Stimulated activated naive B cell treated with anti-CD40 and anti-IgM and Interleukin-4, amounts not matched to agents 10 μg/mL and 1 μg/mL and 100 μg/mL, for 72 hours (primary cell): ENCODE data around the gene ETS1.

Source experiments
- ATAC-seq, 2 donors: fragments of 150-1000 bp; cut with Tn5 transposase; replicated peaks; 2 replicates each; pipeline ENCODE4 v1.10.0; 2021; ENCODE audit warnings: moderate library complexity in 1 of 2
- DNase-seq: peaks from one replicate; pipeline ENCODE4 v3.0.0; 2021
- H3K27ac Mint-ChIP-seq: one replicate; pipeline ENCODE4 v1.8.0; 2022; ENCODE audit warnings: mild to moderate bottlenecking, mixed read lengths
- H3K27me3 Mint-ChIP-seq, 2 donors: one replicate each; pipeline ENCODE4 v1.8.0; 2022; ENCODE audit warnings: mixed read lengths in 2 of 2
- H3K36me3 Mint-ChIP-seq, 2 donors: one replicate each; pipeline ENCODE4 v1.8.0; 2022; ENCODE audit warnings: mixed read lengths in 2 of 2, mild to moderate bottlenecking in 1 of 2
- H3K4me1 Mint-ChIP-seq, 2 donors: one replicate each; pipeline ENCODE4 v1.8.0; 2022; ENCODE audit warnings: mixed read lengths in 2 of 2, mild to moderate bottlenecking in 1 of 2
- H3K4me3 Mint-ChIP-seq, 2 donors: one replicate each; pipeline ENCODE4 v1.8.0; 2022; ENCODE audit warnings: mild to moderate bottlenecking in 2 of 2, mixed read lengths in 2 of 2, moderate library complexity in 1 of 2
- H3K9me3 Mint-ChIP-seq, 2 donors: one replicate each; pipeline ENCODE4 v1.8.0; 2022; ENCODE audit warnings: mixed read lengths in 2 of 2, mild to moderate bottlenecking in 1 of 2

The ETS1 gene

DNA sequence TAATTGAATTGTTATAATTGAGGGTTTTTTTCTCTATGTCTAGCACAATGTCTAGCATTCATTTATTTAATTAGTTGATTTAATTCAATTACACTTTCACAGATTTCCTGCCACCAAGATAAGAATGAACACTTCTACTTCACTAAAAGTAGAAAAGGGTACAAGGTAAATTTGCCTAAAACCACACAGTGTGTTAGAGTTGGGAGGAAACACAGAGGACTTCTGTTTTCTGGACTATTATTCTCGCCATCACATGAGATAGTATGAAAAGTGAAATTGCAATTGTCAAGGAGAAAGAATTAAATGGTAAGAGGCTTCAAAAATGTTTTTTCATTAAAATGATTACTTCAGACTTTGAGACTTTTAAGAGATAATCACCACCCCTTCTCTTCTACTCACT lies 109.5 kb downstream of the ETS1 start:
- Mint-ChIP-seq H3K4me3 (peak overlapping the region in 1 of 2 donors; percentile 9), H3K27ac (peak overlapping the region; percentile 86), H3K9me3 (peaks cover 0 to 1% of the 10 kb centered on the region in 2 donors), H3K36me3 (peaks cover 69 to 84% of the 10 kb centered on the region in 2 donors), H3K27me3 (no peaks in the 10 kb centered on the region), H3K4me1 (peaks cover 76 to 95% of the 10 kb centered on the region in 2 donors)
- ATAC-seq (peak in 1 of 2 donors; percentile 36), DNase-seq (no peak)

DNA sequence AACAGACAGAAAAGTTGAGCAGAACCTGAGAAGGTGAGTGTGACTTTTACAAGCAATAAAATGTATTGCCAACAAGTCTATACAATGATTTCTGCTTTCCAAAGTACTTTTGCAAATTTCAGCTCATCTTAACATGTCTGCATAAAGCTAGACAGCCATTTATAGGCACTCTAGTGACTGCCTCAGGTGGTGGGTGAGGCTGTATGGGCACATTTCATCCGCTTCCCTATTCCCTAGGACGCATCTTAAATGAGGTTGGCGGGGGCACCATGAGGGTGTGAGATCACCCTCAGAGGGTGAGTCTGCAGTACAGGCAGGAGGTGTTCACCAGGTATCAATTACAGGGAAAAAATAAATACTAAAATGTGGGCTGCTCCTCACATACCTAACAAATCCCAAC lies 110.1 kb downstream of the ETS1 start:
- H3K36me3 Mint-ChIP-seq: peaks cover 70 to 86% of the 10 kb centered on the region in 2 donors
- peaks cover 0 to 1% of the 10 kb centered on the region in 2 donors for H3K9me3 Mint-ChIP-seq
- no peak for ATAC-seq
- no peaks in the 10 kb centered on the region for H3K27me3 Mint-ChIP-seq
- H3K27ac Mint-ChIP-seq: peak overlapping the region; percentile 82
- H3K4me1 Mint-ChIP-seq: peaks cover 77 to 95% of the 10 kb centered on the region in 2 donors
- no peak overlapping the region for H3K4me3 Mint-ChIP-seq
- no peak for DNase-seq

DNA sequence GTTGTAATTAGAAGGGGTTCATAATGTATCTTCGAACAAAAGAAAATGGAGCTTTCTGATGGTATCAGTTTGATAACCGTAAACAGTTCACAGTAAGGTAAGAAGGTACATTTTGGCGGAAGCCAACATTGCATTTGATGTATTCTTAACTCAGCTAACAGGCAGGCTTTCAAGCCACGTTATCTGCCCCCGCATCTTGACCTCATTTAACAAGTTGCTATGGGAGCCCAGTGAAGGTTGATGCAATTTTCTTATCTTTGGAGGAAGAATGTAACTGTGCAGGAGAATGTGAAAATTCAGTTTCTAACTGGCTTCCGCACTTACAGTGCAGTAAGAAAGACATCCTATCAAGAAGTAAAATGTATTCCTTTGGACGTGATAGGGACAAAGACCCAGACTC lies 110.6 kb downstream of the ETS1 start:
- DNase-seq (no peak), ATAC-seq (no peak)
- H3K9me3 Mint-ChIP-seq: peaks cover 0 to 1% of the 10 kb centered on the region in 2 donors
- H3K27ac Mint-ChIP-seq: no peak overlapping the region
- no peak overlapping the region for H3K4me3 Mint-ChIP-seq
- peaks cover 68 to 81% of the 10 kb centered on the region in 2 donors for H3K36me3 Mint-ChIP-seq
- H3K4me1 Mint-ChIP-seq: peaks cover 78 to 95% of the 10 kb centered on the region in 2 donors
- no peaks in the 10 kb centered on the region for H3K27me3 Mint-ChIP-seq

DNA sequence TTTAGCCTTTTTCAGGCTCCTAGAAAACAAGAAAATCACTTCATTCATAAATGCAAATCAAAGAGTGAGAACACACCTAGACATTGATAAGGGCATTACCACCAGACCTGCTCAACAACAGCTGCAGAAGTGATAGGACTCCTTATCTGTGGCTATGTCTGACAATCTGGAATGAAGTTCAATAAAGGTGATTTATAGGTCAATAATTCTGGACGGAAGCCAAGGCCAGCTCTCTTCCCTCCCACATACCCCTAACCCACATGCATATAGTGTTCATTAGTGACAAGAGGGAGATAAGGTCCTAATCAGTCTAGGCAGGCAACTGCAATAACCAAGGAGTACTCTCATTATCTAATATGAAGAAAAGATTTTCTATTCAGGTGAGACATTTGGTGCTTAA lies 111.3 kb downstream of the ETS1 start:
- Mint-ChIP-seq H3K9me3 (peaks cover 0 to 1% of the 10 kb centered on the region in 2 donors), H3K27ac (peak overlapping the region; percentile 68), H3K27me3 (no peaks in the 10 kb centered on the region), H3K36me3 (peaks cover 70 to 84% of the 10 kb centered on the region in 2 donors), H3K4me1 (peaks cover 83 to 100% of the 10 kb centered on the region in 2 donors), H3K4me3 (no peak overlapping the region)
- DNase-seq: no peak
- ATAC-seq: no peak

DNA sequence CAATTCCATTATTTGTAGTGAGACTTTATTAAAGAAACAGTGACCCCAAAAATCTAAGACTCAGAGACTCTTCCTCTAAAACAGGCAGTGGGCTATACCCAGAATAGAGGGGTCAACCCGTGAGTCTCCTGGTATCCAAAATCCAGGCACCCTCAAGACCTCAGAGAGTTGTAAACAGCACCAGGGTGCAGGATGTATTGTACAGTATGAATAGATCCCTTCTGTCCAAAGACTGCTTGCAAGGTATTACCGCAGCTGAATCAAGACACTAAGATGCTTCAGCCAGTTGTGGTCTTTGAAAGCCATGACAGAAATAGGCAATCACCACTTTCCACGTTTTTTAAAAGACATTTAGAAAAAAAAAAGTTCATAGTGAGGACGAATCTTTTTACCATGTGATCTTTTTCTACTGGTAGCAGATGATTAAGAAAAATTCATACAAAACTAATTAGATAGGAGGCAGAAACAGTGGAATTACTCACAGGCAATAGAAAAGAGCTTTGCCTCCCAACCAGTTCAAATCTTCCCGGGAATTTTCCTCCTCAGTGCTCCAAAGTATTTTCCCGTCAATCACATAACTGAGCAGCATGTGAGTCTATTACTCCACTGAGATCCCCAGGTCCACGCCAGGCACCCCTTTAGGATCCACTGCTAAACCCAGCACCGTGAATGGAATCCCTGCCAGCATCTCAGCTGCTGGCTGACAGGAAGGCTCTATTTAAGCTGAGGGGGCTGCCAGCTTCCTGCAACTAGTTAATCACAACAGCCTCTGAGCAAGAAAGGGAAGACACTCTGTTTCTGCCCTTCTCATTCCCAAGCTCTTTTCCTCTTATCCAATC lies 113.1 kb downstream of the ETS1 start:
- Mint-ChIP-seq H3K4me1 (peaks cover 80 to 95% of the 10 kb centered on the region in 2 donors), H3K27ac (peak overlapping the region; percentile 94), H3K9me3 (peaks cover 0 to 1% of the 10 kb centered on the region in 2 donors), H3K36me3 (peaks cover 62 to 84% of the 10 kb centered on the region in 2 donors), H3K27me3 (no peaks in the 10 kb centered on the region), H3K4me3 (peak overlapping the region; percentile 43 to 60)
- DNase-seq (no peak), ATAC-seq (no peak)

DNA sequence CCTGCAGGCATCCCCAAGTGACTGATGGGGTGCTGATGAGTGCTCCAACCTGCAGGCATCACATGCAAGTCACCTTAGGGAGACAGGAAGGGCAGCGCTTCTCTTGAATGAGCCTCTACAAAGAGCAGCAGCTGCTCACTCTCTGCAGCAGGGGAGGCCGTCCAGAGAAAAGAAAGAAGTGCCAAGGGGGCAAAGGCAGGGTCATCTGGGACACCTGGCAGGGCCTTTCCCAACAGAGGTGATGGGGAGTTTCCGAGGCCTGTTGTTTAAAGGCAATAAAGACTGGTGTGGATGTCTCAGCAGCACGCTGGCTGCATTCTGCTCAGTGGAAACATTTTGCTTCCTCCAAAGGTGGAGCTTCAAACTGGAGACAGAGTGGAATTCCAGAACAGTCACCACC lies 113.7 kb downstream of the ETS1 start:
- Mint-ChIP-seq H3K27me3 (no peaks in the 10 kb centered on the region), H3K36me3 (peaks cover 58 to 82% of the 10 kb centered on the region in 2 donors), H3K9me3 (peaks cover 0 to 1% of the 10 kb centered on the region in 2 donors), H3K4me3 (peak overlapping the region; percentile 24 to 40), H3K27ac (peak overlapping the region; percentile 94), H3K4me1 (peaks cover 79 to 95% of the 10 kb centered on the region in 2 donors)
- ATAC-seq (peak; percentile 22 to 30), DNase-seq (peak; percentile 51)

DNA sequence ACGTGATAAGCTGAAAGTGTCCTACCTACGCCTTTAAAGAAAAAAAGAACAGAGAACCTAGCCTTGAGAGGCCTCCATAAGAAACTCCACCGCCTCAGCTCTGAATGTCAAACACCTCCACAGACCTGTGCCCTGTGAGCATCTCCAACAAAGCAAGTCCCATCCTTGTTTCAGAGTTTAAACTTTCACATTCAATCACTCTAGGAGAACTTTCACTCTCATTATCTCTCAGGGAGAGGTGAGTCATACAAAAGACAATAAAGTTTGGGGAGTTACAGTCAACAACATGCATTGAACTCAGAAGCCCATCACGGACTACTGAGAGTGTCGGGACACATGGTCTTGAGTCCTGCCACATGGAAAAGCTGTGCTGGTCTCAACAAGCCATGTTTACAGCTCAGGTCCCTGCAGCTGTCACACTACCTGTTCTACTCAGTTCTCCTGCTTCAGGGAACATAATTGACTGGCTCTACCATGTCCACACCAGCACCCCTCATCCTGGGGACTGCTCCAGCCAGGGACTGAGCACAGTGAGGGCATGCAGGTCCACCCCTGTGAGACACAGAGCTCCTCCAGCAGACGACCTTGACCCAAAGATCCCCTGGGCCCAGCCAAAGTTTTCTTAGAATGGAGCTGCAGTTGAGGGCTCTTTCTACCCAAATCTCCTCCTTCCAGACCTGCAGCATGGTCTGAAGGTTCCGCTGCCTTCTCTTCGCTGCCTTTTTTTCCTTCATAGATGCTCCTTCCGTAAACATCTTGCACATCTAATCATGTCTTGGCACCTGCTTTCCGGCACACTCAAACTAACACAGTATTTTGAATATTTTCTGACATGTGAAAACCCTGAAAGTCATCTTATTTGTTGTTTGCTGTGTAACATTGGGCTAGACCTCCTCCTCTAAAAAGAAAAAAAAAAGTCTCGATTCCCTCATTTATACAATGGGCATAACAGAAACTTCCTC lies 114.9 kb downstream of the ETS1 start:
- Mint-ChIP-seq H3K36me3 (peaks cover 58 to 82% of the 10 kb centered on the region in 2 donors), H3K9me3 (peaks cover 0 to under 1% of the 10 kb centered on the region in 2 donors), H3K27me3 (no peaks in the 10 kb centered on the region), H3K4me3 (peak overlapping the region; percentile 66 to 73), H3K4me1 (peaks cover 83 to 95% of the 10 kb centered on the region in 2 donors), H3K27ac (peak overlapping the region; percentile 94)
- peak; percentile 72 to 75 for ATAC-seq
- DNase-seq: peak; percentile 67

DNA sequence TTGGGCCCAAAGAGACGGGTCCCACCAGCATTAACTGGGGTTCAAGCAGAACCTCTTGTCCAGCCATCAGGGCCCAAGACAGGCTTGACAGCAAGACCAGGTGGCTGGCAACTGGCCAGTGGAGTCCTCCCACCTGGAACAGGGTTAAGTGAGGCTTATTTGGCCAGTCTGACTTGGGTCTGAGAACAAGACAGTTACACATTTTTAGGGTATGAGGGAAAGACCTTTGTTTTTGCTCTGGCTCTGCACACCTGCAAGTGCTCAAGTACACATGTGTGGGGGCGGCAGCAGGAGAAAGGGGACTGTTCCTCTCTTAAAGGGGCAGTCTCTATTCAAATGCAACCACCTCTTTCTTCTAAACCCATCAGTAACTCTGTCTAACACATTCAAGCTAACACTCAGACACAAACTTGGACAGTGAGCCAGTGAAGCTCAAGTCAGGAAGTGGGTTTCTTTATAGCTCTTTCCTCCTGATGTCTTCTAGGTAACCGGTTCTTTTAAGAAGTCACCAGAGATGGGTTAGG lies 116.2 kb downstream of the ETS1 start:
- Mint-ChIP-seq H3K4me3 (peak overlapping the region; percentile 66 to 73), H3K4me1 (peaks cover 79 to 95% of the 10 kb centered on the region in 2 donors), H3K27me3 (no peaks in the 10 kb centered on the region), H3K9me3 (peaks cover 0 to 2% of the 10 kb centered on the region in 2 donors), H3K27ac (peak overlapping the region; percentile 94), H3K36me3 (peaks cover 60 to 81% of the 10 kb centered on the region in 2 donors)
- DNase-seq (peak; percentile 64), ATAC-seq (peak; percentile 57 to 62)

DNA sequence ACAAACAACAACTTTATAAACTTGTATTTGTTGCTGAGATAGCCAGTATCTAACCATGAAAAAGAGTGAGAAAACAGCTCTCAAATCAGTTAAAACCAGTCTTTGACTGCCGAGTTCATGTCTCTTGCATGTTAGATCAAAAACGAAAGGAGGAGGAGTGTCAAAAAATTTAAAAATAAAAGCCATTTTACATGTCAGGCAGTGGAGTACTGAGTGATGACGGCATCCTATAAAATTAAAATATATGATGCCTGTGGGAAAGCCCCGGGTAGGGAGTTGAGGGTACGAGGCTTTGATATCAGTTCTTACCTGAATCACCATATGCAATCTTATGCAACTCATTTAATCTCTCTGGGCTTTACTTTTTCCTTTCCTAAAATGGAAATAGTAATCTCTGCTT lies 117.3 kb downstream of the ETS1 start:
- Mint-ChIP-seq H3K27ac (peak overlapping the region; percentile 97), H3K9me3 (peaks cover 0 to 2% of the 10 kb centered on the region in 2 donors), H3K4me3 (peak overlapping the region; percentile 65 to 74), H3K27me3 (no peaks in the 10 kb centered on the region), H3K4me1 (peaks cover 82 to 95% of the 10 kb centered on the region in 2 donors), H3K36me3 (peaks cover 66 to 84% of the 10 kb centered on the region in 2 donors)
- no peak for ATAC-seq
- no peak for DNase-seq

DNA sequence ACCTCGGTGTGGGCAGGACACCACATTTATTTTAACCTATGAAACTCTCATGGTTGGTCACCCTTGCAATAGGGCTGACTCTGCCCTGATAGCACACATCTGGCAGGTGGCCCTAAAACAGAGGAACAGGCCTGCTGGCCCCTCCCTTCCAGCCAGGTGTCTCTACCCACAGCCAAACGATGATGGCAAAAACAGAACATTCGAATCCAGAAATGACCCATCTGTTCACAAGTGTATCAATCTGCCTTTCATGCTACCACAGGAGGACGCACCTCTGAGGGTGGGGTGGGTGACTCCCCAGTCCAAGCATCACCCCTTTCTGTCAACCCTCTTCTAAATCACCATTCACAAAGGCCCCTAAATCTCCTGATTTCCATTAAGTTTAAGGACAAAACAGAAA lies 118.1 kb downstream of the ETS1 start:
- H3K27me3 Mint-ChIP-seq: no peaks in the 10 kb centered on the region
- ATAC-seq: peak; percentile 63 to 72
- peak; percentile 76 for DNase-seq
- H3K9me3 Mint-ChIP-seq: peaks cover 0 to 2% of the 10 kb centered on the region in 2 donors
- peak overlapping the region; percentile 62 to 74 for H3K4me3 Mint-ChIP-seq
- peak overlapping the region; percentile 97 for H3K27ac Mint-ChIP-seq
- peaks cover 81 to 95% of the 10 kb centered on the region in 2 donors for H3K4me1 Mint-ChIP-seq
- H3K36me3 Mint-ChIP-seq: peaks cover 71 to 84% of the 10 kb centered on the region in 2 donors

DNA sequence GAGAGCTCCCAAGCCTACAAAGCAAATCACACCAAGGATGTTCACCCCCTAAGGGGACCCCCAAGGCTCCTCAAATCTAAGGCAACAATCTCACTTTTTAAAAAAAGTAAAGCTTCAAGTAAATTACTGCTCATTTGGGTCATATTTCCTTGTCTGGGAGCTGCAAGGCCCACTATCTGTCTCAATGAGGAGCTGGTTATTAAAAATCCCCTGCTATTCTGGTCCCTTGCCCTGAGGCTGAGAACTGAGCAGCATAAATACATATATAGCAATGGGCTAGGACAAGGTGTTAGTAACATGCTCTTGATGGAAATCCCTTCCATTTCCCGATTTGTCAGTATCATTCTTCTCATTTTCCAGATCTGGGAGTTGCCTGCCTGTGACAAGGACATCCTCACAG lies 119.2 kb downstream of the ETS1 start:
- Mint-ChIP-seq H3K27me3 (no peaks in the 10 kb centered on the region), H3K36me3 (peaks cover 73 to 85% of the 10 kb centered on the region in 2 donors)

DNA sequence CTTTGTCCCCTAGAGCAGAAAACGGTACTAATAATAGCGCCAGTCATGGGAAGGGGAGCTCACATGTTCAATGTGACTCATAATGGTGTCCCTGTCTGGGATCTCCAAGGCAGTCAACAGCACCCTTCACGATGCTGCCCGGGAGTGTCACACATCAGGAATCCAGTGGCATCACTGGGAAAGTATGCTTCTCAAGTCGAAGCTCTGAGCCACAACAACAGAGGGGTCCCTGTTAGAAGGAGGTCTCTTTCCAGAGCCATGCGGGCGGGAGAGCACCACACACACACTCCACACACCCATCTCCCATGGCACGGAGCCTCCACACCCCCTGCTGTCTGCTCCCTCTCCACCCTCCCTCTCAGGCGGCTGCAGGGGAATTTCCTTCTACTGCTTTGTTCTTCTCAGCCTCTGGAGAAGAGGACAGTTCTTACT lies 119.7 kb downstream of the ETS1 start:
- peaks cover 0 to 2% of the 10 kb centered on the region in 2 donors for H3K9me3 Mint-ChIP-seq
- H3K27me3 Mint-ChIP-seq: no peaks in the 10 kb centered on the region
- H3K27ac Mint-ChIP-seq: peak overlapping the region; percentile 97
- ATAC-seq: no peak
- H3K4me1 Mint-ChIP-seq: peaks cover 78 to 95% of the 10 kb centered on the region in 2 donors
- H3K4me3 Mint-ChIP-seq: peak overlapping the region; percentile 23 to 43
- H3K36me3 Mint-ChIP-seq: peaks cover 73 to 86% of the 10 kb centered on the region in 2 donors
- no peak for DNase-seq

More for the DNA sequence above, 119.2 kb downstream of the ETS1 start:
- DNase-seq: no peak
- Mint-ChIP-seq H3K4me3 (peak overlapping the region; percentile 43 to 64), H3K4me1 (peaks cover 80 to 95% of the 10 kb centered on the region in 2 donors), H3K27ac (peak overlapping the region; percentile 97), H3K9me3 (peaks cover 0 to 2% of the 10 kb centered on the region in 2 donors)
- ATAC-seq: no peak

DNA sequence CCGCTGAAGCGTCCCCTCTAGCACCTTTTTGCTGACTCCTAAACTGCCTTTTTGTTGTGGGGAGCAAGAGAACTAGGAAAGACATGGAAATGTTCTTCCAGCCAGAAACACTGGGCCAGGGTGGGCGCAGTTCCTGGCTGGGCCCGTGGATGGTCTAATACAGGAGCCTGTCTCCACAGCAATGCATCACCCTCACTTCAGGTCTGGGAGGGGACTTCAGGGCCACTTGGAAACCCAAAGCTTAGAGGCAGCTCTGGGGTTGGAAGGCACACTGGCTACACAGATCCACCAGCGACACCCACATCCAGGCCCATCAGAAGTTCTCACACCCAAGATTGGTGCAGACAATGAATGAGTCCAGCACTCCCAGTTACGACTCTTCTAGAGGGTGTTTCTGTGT lies 120.3 kb downstream of the ETS1 start:
- DNase-seq (no peak), ATAC-seq (no peak)
- Mint-ChIP-seq H3K4me3 (no peak overlapping the region), H3K36me3 (peaks cover 74 to 88% of the 10 kb centered on the region in 2 donors), H3K4me1 (peaks cover 73 to 94% of the 10 kb centered on the region in 2 donors), H3K9me3 (peaks cover 0 to 2% of the 10 kb centered on the region in 2 donors), H3K27ac (peak overlapping the region; percentile 82), H3K27me3 (no peaks in the 10 kb centered on the region)
